Measurements from ENCODE around the gene SDF4. TPM values are rescaled to one million over a fixed set of nuclear protein-coding genes. Genes with fewer than 3 reads are reported as not detected.

The SDF4 gene
- total RNA-seq, 4 donors from 2014 or later: 81.7 to 121 (median 104) TPM

DNA sequence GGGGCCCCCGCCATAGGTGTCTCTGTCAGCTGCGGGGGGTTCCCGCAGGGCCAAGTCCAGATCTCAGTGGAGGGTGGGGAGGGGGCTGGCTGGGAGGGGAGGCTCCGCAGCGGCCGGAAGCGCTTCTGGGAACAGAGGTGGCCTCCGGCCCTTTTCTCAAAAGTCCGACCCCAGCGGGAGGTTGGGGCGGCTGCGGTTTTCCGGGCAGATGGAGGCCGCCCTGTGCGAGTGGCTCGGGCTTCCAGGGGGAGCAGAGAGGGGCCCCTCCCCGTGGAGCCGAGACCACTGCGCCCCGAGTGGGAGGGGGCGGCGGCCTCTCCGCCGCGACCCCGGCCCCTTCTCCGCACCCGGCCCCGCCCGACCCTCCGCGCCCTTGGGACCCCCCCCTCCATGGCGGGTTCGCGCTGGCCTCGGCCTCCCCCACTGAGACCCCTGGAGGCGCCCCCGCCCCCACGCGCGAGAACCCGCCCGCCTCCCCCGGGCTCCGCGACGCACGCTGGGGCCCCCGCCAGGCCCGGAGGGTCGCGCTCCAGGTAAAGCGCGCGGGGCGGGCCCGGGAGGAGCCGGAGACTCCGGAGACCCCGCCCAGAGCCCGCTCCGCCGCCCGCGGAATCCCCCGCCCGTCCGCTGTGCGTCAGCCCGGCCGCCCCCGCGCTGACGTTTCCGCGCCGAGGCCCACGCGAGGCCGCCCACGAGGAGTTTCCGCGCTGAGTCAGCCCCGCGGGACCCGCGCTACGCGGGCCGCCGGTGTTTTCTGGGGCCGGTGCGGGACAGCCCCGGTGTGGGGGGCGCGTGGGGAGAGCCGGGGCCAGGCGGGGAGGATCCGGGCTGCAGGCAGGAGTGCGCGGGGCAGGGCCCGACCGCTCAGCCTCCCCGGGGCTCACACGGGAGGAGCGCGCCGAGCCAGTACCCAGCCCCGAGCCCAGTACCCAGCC lies 30.7 kb downstream of the SDF4 start:
- intact Hi-C loops (cut with DNase I; ENCODE audit: low total_unique reads): no loop called here
- DNase-seq (ENCODE audit: low spot score in 2 of 2): no peak
- 2% methylated on average over 55 of the region's 109 CpGs; no CpG with 5 or more reads in 1 of the 2 donors for WGBS, 2 donors
- H3K4me3 ChIP-seq (ENCODE audit: low read depth, poor library complexity, severe bottlenecking): peak overlapping the region; percentile 17
- TF ChIP-seq POLR2A (IDR thresholded peaks at IDR 0.05): no peak
- TF ChIP-seq CTCF (IDR thresholded peaks at IDR 0.05): no peak

DNA sequence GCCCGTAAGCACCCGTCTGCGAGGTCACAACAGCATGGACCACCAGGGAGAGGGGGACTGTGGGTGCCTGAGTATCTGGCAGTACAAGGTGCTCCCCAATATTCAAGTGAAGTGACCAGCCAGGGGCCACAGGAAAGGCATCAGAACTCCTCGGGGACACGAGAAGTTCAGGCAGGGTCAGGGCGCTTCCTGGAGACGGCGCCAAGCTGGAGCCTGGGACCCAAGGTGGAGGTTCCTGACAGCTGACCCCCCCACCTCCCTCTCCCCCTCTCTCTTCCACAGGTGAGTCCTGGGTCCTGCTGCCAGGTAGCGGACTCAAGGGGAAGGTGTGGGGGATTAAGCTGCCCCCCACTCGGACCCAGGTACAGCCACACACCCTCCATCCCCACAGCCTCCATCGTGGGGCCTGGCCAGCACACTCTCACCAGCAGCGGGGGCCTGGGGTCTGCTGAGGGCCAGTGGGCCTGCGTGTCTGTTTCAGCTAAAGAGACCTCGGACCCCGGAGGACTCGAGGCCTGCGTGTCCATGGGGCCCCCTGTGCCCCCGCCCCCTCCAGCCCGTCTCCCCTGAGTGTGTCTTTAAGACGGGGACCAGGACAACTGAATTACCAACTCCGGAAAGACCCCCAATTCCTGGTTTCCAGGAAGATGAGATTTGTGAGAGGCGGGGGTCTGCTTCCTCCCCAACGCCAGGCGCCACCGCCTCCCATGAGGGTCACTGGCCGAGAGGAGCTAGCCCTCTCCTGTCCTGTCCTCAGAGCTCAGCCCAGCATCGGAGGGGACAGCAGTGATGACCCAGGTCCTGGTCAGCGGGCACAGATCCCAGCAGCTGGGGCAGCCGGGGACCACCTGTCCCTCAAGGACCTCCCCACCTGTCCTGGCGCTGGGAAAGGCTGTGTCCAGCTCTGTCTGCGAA lies 31.6 kb downstream of the SDF4 start:
- no peak for TF ChIP-seq CTCF (IDR thresholded peaks at IDR 0.05)
- no peak for TF ChIP-seq POLR2A (IDR thresholded peaks at IDR 0.05)
- no peak overlapping the region for H3K4me3 ChIP-seq (ENCODE audit: low read depth, poor library complexity, severe bottlenecking)
- no peak for DNase-seq (ENCODE audit: low spot score in 2 of 2)
- WGBS, 2 donors: 79 to 85% methylated on average over 21 to 28 of the region's 31 CpGs
- intact Hi-C loops (cut with DNase I; ENCODE audit: low total_unique reads): no loop called here

GRCh38 chr1:1199141-1199960 lies 32.5 kb downstream of the SDF4 start:
- DNase-seq (ENCODE audit: low spot score in 2 of 2): no peak
- no peak overlapping the region for H3K4me3 ChIP-seq (ENCODE audit: low read depth, poor library complexity, severe bottlenecking)
- TF ChIP-seq POLR2A (IDR thresholded peaks at IDR 0.05) (no peak), CTCF (IDR thresholded peaks at IDR 0.05) (no peak)
- intact Hi-C loops (cut with DNase I; ENCODE audit: low total_unique reads): no loop called here
- WGBS, 2 donors: 83 to 85% methylated on average over 16 to 17 of the region's 22 CpGs

DNA sequence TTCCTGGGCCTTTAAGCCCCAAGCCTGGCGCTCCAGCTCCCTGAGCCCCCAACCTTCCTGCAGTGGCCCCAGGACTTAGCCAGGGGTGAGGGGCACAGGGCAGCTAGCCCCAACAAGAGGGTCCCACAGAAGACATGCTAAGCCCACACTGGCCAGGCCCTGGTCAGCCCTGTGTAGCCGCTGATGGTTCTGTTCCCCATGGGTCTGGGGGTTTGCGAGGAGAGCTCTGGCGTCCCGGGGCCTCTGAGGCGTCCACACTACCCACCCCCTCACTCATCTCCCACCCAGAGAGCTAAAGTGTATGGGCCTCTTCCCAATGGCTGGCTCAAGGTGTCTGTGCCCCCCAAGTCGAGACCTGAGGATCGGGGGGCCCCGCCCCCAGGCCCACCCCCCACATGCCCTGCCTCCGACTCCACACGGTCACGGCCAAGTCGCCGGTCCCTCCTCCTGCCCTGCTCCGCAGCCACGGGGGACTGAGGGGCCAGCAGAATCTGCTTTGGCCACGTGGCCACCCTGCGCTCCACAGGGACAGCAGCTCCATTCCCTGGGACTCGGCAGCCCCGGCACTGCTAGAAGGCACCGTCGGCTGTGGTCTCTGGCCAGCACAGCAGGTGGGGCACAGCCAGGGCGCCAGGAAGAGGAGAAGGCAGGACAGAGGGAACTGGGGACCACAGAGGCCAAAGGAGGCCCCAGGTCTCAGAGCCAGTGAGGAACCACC lies 33.2 kb downstream of the SDF4 start:
- 73 to 83% methylated on average over 12 to 22 of the region's 23 CpGs for WGBS, 2 donors
- intact Hi-C loops (cut with DNase I; ENCODE audit: low total_unique reads): no loop called here
- DNase-seq (ENCODE audit: low spot score in 2 of 2): no peak
- no peak for TF ChIP-seq POLR2A (IDR thresholded peaks at IDR 0.05)
- no peak for TF ChIP-seq CTCF (IDR thresholded peaks at IDR 0.05)
- H3K4me3 ChIP-seq (ENCODE audit: low read depth, poor library complexity, severe bottlenecking): no peak overlapping the region

Measured in lower leg skin (tissue), 4 donors.